SH-SY5Y (cell line): ENCODE data around the gene STYK1.

ENCODE experiments used
- GATA2 ChIP-seq: IDR thresholded peaks from 2 replicates; pipeline ENCODE4 v1.6.1; 2011; ENCODE audit warnings: mild to moderate bottlenecking, low read depth, low read length
- GATA3 ChIP-seq: IDR thresholded peaks from 2 replicates; pipeline ENCODE4 v1.6.1; 2011; ENCODE audit warnings: low read depth, mild to moderate bottlenecking, low read length, moderate library complexity

- no peak for TF ChIP-seq GATA2
- TF ChIP-seq GATA3, result no peak
Observed at GRCh38 chr12:10664499-10664898, 9.4 kb downstream of the STYK1 start.
